BJ (cell line): ENCODE measurements around the gene SLC10A7. TPM values are rescaled to one million over a fixed set of nuclear protein-coding genes. Genes with fewer than 3 reads are reported as not detected.

Experiments
- CTCF ChIA-PET: fragments of 350-600 bp; formaldehyde crosslinking; extraction: SDS; loops from one replicate; lab custom pipeline; 2021; ENCODE audit warnings: antibody characterized with exemption, inconsistent platforms; lab: Yijun Ruan, JAX
- POLR2A ChIA-PET: fragments of 300-600 bp; sonication (Branson Sonifier 250); formaldehyde crosslinking; extraction: SDS; loops from one replicate; lab custom pipeline; 2021; ENCODE audit warnings: antibody characterized with exemption; lab: Charles Lee
- DNase-seq: peaks from one replicate; pipeline ENCODE4 v3.0.0-alpha.2; 2011; ENCODE audit warnings: low read depth
- H3K27me3 ChIP-seq: 2 replicates; pipeline ENCODE4 v1.6.0; 2011; ENCODE audit warnings: low read length; ENCODE audit not compliant: control insufficient read depth, insufficient read depth
- H3K36me3 ChIP-seq: 2 replicates; pipeline ENCODE4 v1.5.1; 2011; ENCODE audit warnings: low read length; ENCODE audit not compliant: control insufficient read depth, insufficient read depth
- H3K4me3 ChIP-seq: 2 replicates; pipeline ENCODE4 v1.5.1; 2011; ENCODE audit warnings: low read depth, mild to moderate bottlenecking, control low read depth, low read length
- CTCF ChIP-seq: IDR thresholded peaks from 2 replicates; pipeline ENCODE4 v1.5.1; 2011; ENCODE audit warnings: low read depth, mild to moderate bottlenecking, control low read depth, inconsistent platforms, low read length, moderate library complexity; ENCODE audit not compliant: insufficient read depth
- polyA plus RNA-seq: library from polyadenylated mRNA; depleted of rRNA; stranded (reverse); fragments of >200 nt; gene quantifications from 2 replicates; pipeline ENCODE4 v1.2.3, GENCODE V29; 2011

Gene SLC10A7
- polyA plus RNA-seq, 1 experiment, result 3.9 TPM

GRCh38 chr4:146237092-146237491, 284.6 kb downstream of the SLC10A7 start:
- H3K36me3 ChIP-seq, result no peaks in the 10 kb centered on the region
- no peak overlapping the region for H3K4me3 ChIP-seq
- no peak for DNase-seq
- H3K27me3 ChIP-seq, result no peaks in the 10 kb centered on the region
- TF ChIP-seq CTCF, result no peak
- ChIA-PET POLR2A (no interaction called here), CTCF (interaction anchor here (1.4 kb wide), 1 partner anchor 670 kb away, joined by 3 read pairs; no protein-coding TSS in a partner anchor)

DNA sequence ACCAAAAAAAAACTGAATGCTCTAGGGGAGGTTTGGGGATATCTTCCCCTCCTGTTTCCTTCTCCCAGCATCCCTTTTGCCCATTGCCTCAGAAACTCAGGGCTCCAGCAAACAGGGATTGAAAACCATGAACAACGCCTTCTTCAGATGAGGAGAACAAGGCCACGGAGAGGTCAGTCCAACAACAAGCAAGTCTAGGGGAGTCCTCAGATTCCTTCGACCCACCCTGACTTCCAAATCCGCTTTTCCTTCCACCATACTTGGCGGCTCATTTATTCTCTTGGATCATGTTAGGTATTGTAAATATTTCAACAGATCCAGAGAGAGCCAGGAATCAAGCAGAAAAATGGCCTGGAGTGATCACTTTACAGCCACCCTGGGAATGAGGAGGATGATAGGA, 285.5 kb downstream of the SLC10A7 start:
- DNase-seq, result no peak
- ChIA-PET CTCF (no interaction called here), POLR2A (no interaction called here)
- Histone ChIP-seq H3K27me3 (no peaks in the 10 kb centered on the region), H3K36me3 (no peaks in the 10 kb centered on the region), H3K4me3 (no peak overlapping the region)
- TF ChIP-seq CTCF, result no peak

- CTCF ChIA-PET, result no interaction called here
- Histone ChIP-seq H3K36me3 (no peaks in the 10 kb centered on the region), H3K4me3 (no peak overlapping the region), H3K27me3 (no peaks in the 10 kb centered on the region)
- TF ChIP-seq CTCF, result no peak
- no peak for DNase-seq
- POLR2A ChIA-PET, result no interaction called here
These were observed 286.0 kb downstream of the SLC10A7 start for GRCh38 chr4:146235654-146236177.

DNA sequence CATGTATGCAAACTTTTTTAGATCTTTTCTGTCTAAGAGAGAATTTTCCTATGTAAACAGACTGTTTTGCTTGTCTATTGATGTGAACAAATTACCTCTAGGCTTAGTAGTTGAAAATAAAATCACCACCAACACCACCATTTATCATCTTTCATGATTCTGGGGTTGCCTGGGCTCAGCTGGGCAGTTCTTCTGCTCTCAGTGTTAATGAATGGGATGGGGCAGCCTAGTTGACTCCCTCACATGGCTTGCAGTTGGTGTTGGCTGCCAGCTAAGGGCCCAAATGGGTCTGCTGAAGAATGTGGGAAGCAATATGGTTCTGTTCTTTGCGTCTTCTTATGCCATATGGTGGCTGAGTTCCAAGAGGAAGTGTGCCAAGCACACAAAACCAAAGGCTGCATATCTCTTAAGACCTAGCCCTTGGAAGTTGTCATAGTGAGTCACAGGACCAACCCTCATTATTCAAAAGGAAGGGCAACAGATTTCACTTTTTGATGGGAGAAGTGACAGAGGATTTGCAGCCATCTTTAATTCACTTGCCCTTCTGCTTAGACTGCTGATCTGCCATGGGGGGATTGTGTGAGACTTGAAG, 289.5 kb downstream of the SLC10A7 start:
- Histone ChIP-seq H3K36me3 (no peaks in the 10 kb centered on the region), H3K27me3 (peaks cover under 1% of the 10 kb centered on the region), H3K4me3 (no peak overlapping the region)
- TF ChIP-seq CTCF, result no peak
- CTCF ChIA-PET, result no interaction called here
- POLR2A ChIA-PET, result no interaction called here
- no peak for DNase-seq

- Histone ChIP-seq H3K4me3 (no peak overlapping the region), H3K36me3 (no peaks in the 10 kb centered on the region), H3K27me3 (peaks cover 1% of the 10 kb centered on the region)
- ChIA-PET CTCF (no interaction called here), POLR2A (no interaction called here)
- no peak for DNase-seq
- TF ChIP-seq CTCF, result no peak
These were observed 292.3 kb downstream of the SLC10A7 start for GRCh38 chr4:146229406-146229805.
